Bone marrow (tissue), 2 donors: ENCODE measurements around the gene SYT17.

Experiments
- DNase-seq, 2 donors: peaks; one replicate each; lab custom pipeline; 2025; lab: John Stamatoyannopoulos, UW

Gene SYT17

DNA sequence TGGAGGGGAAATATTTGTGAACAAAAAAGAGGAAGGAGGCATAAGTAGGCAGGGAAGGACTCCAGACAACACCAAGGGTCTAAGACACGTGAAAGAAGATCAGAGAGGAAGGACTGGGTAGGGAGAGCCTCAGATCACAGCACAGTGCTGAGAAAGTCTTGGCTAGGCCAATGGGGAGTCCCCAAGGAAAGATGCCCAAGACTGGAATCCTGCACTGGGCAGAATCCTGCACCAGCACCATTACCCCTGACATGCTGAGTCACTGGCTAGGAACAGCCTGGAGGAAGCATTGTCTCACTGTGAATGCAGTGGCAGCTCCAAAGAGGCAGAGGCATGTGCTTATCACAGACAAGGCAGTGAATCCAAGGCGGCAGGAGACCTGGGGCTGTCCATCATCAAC, 136.7 kb downstream of the SYT17 start:
- DNase-seq, result no peak

GRCh38 chr16:19305443-19305842, 137.4 kb downstream of the SYT17 start:
- no peak for DNase-seq

DNA sequence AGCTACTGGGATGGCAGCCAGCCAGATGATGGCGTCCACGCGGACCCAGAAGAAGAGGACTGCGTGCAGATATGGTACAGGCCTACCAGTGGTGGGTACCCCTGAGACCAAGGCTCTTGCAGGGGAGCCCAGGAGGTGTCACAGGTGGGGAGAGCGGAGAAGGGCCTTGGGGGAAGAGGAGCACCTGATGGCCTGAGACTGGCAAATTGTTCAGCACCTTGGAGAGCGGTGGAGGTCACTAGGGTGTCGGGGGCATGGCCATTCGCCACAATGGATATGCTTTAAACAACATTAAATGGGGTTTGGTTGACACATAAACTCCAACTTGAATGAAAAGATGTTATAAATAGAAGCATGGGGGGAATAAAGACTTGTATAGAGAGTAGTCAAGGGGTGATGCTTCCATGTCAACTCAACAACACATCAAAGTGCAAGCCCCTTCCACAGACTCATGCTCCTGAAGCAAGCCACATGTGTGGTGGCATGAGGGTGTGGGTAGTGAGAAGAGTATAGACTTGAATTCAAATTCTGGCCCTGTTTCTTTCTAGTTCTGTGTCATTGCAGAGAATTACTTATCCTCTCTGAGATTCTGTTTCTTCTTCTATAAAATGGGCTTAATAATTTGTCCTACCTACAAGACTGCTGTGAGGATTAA, 139.7 kb downstream of the SYT17 start:
- DNase-seq, result no peak

GRCh38 chr16:19308392-19308791, 140.4 kb downstream of the SYT17 start:
- DNase-seq, result no peak

- no peak for DNase-seq
Measured at GRCh38 chr16:19309178-19309577, 141.1 kb downstream of the SYT17 start.

DNA sequence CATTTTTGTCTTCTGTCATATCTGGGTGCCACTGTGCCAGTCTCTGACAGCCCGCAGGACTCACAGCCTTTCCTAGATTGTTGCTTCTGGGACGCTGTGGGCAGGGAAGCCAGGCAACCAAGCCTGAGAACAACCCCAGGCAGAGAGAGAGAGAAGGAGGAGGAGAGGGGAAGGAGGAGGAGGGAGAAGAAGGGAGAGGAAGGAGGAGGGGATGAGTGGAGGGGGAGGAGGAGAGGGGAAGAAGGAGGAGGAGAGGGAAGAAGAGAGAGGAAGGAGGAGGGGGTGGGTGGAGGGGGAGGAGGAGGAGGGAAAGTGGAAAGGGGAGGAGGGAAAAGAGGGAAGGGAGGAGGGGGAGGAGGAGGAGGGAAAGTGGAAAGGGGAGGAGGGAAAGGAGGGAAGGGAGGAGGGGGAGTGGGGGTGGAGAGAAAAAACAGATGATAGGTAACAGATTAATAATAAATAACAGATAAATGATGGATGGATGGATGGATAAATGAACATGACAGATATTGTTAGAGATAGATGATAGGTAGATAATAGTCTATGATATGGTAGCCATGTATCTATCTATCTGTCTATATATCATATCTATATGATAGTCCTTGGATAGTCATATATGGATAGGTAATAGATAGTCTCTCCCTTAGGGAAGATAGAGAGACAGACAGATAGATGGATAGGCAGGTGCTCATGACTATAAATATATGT, 146.8 kb downstream of the SYT17 start:
- DNase-seq, result no peak

DNA sequence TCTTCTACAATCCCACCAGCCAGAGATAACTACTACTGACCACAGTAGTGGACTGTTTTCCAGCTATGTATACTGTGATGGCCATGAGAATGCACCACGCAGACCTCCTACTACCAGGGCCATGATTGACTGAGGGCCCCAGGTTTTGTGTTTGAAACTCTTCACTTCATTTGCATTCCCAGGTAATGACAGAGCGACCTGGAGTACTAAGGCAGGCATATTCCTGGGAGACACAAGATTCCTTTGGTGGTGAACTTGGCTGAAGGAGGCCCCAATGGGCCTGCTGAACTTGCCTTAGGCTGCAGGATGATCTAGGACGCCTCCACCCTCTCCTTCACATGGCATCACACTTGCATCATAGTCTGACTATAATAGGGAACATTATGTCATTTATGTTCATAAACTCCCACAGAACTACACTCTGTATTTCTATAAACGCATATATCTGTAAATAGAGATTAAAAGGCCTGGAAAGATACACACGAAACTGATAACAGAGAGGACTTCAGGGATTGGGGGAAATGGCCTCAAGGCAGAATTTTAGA, 147.9 kb downstream of the SYT17 start:
- no peak for DNase-seq

GRCh38 chr16:19316846-19317245, 148.8 kb downstream of the SYT17 start:
- DNase-seq, result no peak
